Amniotic stem cell (primary cell): ENCODE measurements around the gene WDR27.
"Not testable (repeated sequence)": the region's sequence is repeated elsewhere in the genome, so short reads cannot be mapped to it uniquely, and the experiment has no call there.

Source experiments
- DNase-seq: peaks from one replicate; lab custom pipeline; 2025; lab: John Stamatoyannopoulos, UW

WDR27 gene

GRCh38 chr6:169434554-169434953 is 267.3 kb downstream of the WDR27 start:
- DNase-seq: not testable (repeated sequence)

- DNase-seq: no peak
Measured at GRCh38 chr6:169429001-169429400, 272.8 kb downstream of the WDR27 start.

- no peak for DNase-seq
Measured at GRCh38 chr6:169428532-169428931, 273.3 kb downstream of the WDR27 start.

- no peak for DNase-seq
Measured at GRCh38 chr6:169427856-169428255, 274.0 kb downstream of the WDR27 start.

- no peak for DNase-seq
Measured at GRCh38 chr6:169426611-169427010, 275.2 kb downstream of the WDR27 start.

GRCh38 chr6:169425628-169426370 is 276.0 kb downstream of the WDR27 start:
- no peak for DNase-seq

- no peak for DNase-seq
Measured at GRCh38 chr6:169424821-169425240, 277.0 kb downstream of the WDR27 start.

- DNase-seq: no peak
Measured at GRCh38 chr6:169424149-169424804, 277.6 kb downstream of the WDR27 start.

GRCh38 chr6:169421586-169422264 is 280.1 kb downstream of the WDR27 start:
- no peak for DNase-seq

GRCh38 chr6:169420912-169421543 is 280.8 kb downstream of the WDR27 start:
- no peak for DNase-seq

- DNase-seq: no peak
Measured at GRCh38 chr6:169417101-169417500, 284.7 kb downstream of the WDR27 start.

GRCh38 chr6:169416249-169416648 is 285.6 kb downstream of the WDR27 start:
- DNase-seq: no peak

GRCh38 chr6:169415179-169415578 is 286.6 kb downstream of the WDR27 start:
- no peak for DNase-seq

- DNase-seq: no peak
Measured at GRCh38 chr6:169411722-169412121, 290.1 kb downstream of the WDR27 start.

GRCh38 chr6:169411296-169411695 is 290.5 kb downstream of the WDR27 start:
- no peak for DNase-seq

GRCh38 chr6:169409742-169410312 is 292.0 kb downstream of the WDR27 start:
- no peak for DNase-seq

- no peak for DNase-seq
Measured at GRCh38 chr6:169407325-169407724, 294.5 kb downstream of the WDR27 start.
